Stomach (tissue), 9 donors: ENCODE results near the gene PPCDC. TPM values are rescaled to one million over a fixed set of nuclear protein-coding genes. Genes with fewer than 3 reads are reported as not detected.

Source experiments
- DNase-seq, 2 donors: peaks; one replicate each; pipeline versions ENCODE4 v3.0.0 to v3.0.0-alpha.2; 2013 to 2019
- H3K27ac ChIP-seq, 5 donors: fragments of 200-600 bp in 4 of 5; sonication (generic) in 4 of 5; one replicate each; pipeline ENCODE4 v1.5.1; 2013 to 2019; ENCODE audit warnings: mild to moderate bottlenecking in 1 of 5, moderate library complexity in 1 of 5
- H3K27me3 ChIP-seq, 3 donors: fragments of 200-600 bp; sonication (generic); one replicate each; pipeline ENCODE4 v1.5.1; 2017 to 2019; ENCODE audit warnings: mixed run types in 1 of 3
- H3K36me3 ChIP-seq, 4 donors: fragments of 200-600 bp; sonication (generic); 1 replicate in 3 of 4; 2 replicates in 1 of 4; pipeline ENCODE4 v1.5.1; 2016 to 2019
- H3K4me1 ChIP-seq, 4 donors: fragments of 200-600 bp; sonication (generic); one replicate each; pipeline ENCODE4 v1.5.1; 2016 to 2019
- H3K4me3 ChIP-seq, 4 donors: fragments of 200-600 bp; sonication (generic) in 3 of 4; one replicate each; pipeline ENCODE4 v1.5.1; 2016 to 2019; ENCODE audit warnings: mild to moderate bottlenecking in 1 of 4
- H3K9me3 ChIP-seq, 4 donors: fragments of 200-600 bp; sonication (generic); one replicate each; pipeline ENCODE4 v1.5.1; 2016 to 2019
- EP300 ChIP-seq: sonication (generic); formaldehyde crosslinking; IDR thresholded peaks from one replicate; pipeline ENCODE4 v1.6.1; 2017; ENCODE audit warnings: antibody characterized with exemption
- POLR2A ChIP-seq, 4 donors: fragments of 450-650 bp; IDR thresholded peaks; one replicate each; pipeline ENCODE4 v1.6.1; 2016; ENCODE audit warnings: antibody characterized with exemption in 4 of 4, control low read depth in 2 of 4, mild to moderate bottlenecking in 1 of 4, moderate library complexity in 1 of 4
- POLR2AphosphoS5 ChIP-seq, 3 donors: sonication (generic); formaldehyde crosslinking; IDR thresholded peaks; one replicate each; pipeline ENCODE4 v1.6.1; 2016; ENCODE audit warnings: antibody characterized with exemption in 3 of 3
- WGBS, 5 donors: extraction: QIAGEN DNeasy Blood & Tissue Kit in 3 of 5; methylation state at CpG; one replicate each; pipeline versions ENCODE4 v1.1.5 to v1.1.7; 2013 to 2018; 5-methylcytosine and 5-hydroxymethylcytosine counted together
- intact Hi-C: fragments of 100-400 bp; cut with DNase I; formaldehyde crosslinking; loops from one replicate; pipeline ENCODE4 v1.15.1; 2023; ENCODE audit warnings: low total_unique reads
- polyA plus RNA-seq, 3 donors: library from polyadenylated mRNA; stranded (reverse); fragments of 200-250 nt; gene quantifications; one replicate each; pipeline ENCODE4 v1.2.3, GENCODE V29; 2013
- total RNA-seq, 5 donors: library from RNA; depleted of rRNA; stranded (reverse); fragments of >200 nt; gene quantifications; one replicate each; pipeline versions ENCODE4 v1.1.0 to v1.2.3, GENCODE V29; 2014 to 2016
- TF ChIP-seq, protein P1 (sequence below), 7 experiments: fragments of 450-650 bp in 4 of 7; fragments of 200-600 bp in 3 of 7; sonication (generic) in 3 of 7; IDR thresholded peaks; one replicate each; pipeline ENCODE4 v1.5.1; 2016 to 2019; ENCODE audit warnings: antibody characterized with exemption in 7 of 7, control low read depth in 2 of 7, mild to moderate bottlenecking in 1 of 7
- donor health status: healthy with polysubstance abuse.
- donor health status: Bipolar disorder and iron deficiency.
- donor health status: healthy.

The PPCDC gene
- total and polyA plus RNA-seq, 8 donors, result 3.2 to 74.1 (median 22.8) TPM

DNA sequence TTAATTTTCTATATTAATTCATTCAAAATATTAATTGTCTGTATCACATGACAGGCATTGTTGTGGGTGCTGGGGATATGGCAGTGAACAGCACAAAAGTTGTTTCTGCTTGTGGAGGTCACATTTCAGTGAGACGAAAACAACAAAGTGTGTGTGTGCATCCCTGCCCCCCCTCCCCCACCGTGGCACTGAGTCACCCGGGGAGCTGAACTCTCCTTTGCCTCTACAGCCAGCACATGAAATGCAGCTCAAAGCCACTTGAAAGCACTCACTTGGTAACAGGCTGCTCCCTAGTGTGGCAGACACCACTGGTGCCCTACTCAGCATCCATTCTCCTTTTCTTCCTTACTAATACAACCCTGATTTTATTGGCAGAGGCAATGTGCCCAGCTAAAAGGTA lies 44.9 kb upstream of the PPCDC start:
- no peaks in the 10 kb centered on the region for H3K9me3 ChIP-seq
- H3K27me3 ChIP-seq, result peaks cover 0 to 22% (median 0%) of the 10 kb centered on the region in 3 donors
- H3K4me1 ChIP-seq, result no peaks in the 10 kb centered on the region
- H3K27ac ChIP-seq, result no peak overlapping the region
- TF ChIP-seq POLR2A (IDR thresholded peaks at IDR 0.05), result no peak
- TF ChIP-seq, protein P1, sequence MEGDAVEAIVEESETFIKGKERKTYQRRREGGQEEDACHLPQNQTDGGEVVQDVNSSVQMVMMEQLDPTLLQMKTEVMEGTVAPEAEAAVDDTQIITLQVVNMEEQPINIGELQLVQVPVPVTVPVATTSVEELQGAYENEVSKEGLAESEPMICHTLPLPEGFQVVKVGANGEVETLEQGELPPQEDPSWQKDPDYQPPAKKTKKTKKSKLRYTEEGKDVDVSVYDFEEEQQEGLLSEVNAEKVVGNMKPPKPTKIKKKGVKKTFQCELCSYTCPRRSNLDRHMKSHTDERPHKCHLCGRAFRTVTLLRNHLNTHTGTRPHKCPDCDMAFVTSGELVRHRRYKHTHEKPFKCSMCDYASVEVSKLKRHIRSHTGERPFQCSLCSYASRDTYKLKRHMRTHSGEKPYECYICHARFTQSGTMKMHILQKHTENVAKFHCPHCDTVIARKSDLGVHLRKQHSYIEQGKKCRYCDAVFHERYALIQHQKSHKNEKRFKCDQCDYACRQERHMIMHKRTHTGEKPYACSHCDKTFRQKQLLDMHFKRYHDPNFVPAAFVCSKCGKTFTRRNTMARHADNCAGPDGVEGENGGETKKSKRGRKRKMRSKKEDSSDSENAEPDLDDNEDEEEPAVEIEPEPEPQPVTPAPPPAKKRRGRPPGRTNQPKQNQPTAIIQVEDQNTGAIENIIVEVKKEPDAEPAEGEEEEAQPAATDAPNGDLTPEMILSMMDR (IDR thresholded peaks at IDR 0.05), result no peak
- no peak for TF ChIP-seq POLR2AphosphoS5 (IDR thresholded peaks at IDR 0.05)
- no peak for TF ChIP-seq EP300
- H3K36me3 ChIP-seq, result no peaks in the 10 kb centered on the region
- no peak for DNase-seq
- H3K4me3 ChIP-seq, result no peak overlapping the region
- 23 to 31% (median 24%) methylated on average over 3 of the region's 3 CpGs for WGBS, 5 donors
- intact Hi-C loops, result no loop called here

DNA sequence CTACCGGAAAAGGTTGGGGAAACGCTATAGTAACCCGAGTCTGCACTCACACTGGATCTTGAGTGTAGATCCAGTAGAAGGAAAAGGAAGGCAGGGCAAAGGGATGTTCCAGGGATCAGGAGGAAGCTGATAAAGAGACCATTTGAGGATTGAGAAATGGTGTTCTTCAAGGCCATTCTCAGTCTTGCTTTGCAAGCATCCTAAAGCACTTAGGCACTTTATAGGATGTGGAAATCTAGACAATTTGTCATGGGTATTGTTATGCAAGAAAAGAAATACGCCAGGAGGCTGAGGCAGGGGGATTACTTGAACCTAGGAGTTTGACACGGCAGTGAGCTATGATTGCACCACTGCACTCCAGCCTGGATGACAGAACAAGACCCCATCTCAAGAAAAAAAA lies 41.2 kb upstream of the PPCDC start:
- no peaks in the 10 kb centered on the region for H3K9me3 ChIP-seq
- no peak overlapping the region for H3K4me3 ChIP-seq
- H3K4me1 ChIP-seq, result no peaks in the 10 kb centered on the region
- 69 to 83% (median 81%) methylated on average over 5 of the region's 5 CpGs for WGBS, 5 donors
- H3K27ac ChIP-seq, result no peak overlapping the region
- intact Hi-C loops, result no loop called here
- H3K36me3 ChIP-seq, result no peaks in the 10 kb centered on the region
- no peak for DNase-seq
- H3K27me3 ChIP-seq, result peaks cover 0 to 33% (median 0%) of the 10 kb centered on the region in 3 donors
- TF ChIP-seq EP300 (no peak), POLR2A (IDR thresholded peaks at IDR 0.05) (no peak), POLR2AphosphoS5 (IDR thresholded peaks at IDR 0.05) (no peak)
- TF ChIP-seq, protein P1 (IDR thresholded peaks at IDR 0.05), result no peak

DNA sequence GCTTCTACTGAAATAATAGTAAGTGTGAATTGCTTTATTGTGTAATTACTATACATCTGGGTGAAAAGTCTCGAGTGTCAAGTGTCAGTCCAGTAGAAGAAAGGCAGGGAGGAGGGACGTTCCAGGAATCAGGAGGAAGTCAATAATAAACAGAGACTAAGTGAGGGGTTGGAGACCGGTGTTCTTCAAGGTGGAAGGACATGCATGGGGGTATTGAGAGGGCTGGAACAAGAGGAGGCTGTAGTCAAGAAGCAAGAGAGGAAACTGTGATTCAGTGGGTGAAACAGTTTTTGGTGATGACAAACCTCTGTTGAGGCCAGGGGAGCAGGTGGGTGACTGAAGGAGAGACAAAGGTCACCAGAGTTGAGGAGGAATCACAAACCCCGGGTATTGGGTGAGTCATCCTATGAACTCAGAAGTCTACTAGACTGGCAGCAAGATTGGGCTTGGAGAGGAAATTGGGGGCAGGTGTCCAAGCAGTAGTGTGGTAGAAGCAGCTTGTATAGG lies 39.6 kb upstream of the PPCDC start:
- DNase-seq, result no peak
- Histone ChIP-seq H3K4me3 (no peak overlapping the region), H3K27me3 (peaks cover 0 to 33% (median 0%) of the 10 kb centered on the region in 3 donors), H3K36me3 (no peaks in the 10 kb centered on the region), H3K4me1 (no peaks in the 10 kb centered on the region), H3K9me3 (no peaks in the 10 kb centered on the region), H3K27ac (no peak overlapping the region)
- 14 to 23% (median 20%) methylated on average over 4 of the region's 4 CpGs for WGBS, 5 donors
- TF ChIP-seq POLR2A (IDR thresholded peaks at IDR 0.05), result no peak
- TF ChIP-seq, protein P1 (IDR thresholded peaks at IDR 0.05), result no peak
- intact Hi-C loops, result no loop called here

DNA sequence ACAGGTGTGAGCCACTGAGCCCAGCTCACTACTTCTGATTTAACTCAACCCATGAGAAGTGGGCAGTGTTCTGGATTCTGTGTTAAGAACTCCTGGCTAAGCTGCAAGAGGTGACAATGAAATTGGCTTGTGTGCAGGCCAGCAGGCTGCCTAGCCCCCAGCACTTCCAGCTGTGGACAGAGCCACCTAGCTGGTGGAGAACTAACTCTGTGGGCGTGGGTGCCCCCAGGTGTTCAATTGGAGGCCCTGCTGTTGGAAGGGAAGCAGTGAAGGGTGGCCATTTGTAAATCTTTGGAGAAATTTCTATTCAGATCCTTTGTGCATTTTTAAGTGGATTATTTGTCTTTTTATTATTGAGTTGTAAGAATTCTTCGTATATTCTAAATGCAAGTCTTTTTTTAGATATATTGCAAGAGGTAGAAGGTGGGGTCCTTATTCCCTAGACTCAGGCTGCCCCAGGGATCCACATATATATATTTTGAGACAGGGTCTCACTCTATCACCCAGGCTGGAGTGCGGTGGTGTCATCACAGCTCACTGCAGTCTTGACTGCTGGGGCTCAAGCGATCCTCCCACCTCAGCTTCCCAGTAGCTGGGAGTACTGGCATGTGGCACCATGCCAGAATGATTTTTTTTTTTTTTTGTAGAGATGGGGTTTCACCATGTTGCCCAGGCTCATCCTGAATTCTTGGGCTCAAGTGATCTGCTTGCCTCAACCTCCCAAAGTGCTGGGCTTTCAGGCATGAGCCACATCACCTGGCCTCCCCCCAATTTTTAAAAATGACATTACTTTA lies 35.2 kb upstream of the PPCDC start:
- WGBS, 5 donors, result 33 to 40% (median 34%) methylated on average over 4 of the region's 4 CpGs
- no peaks in the 10 kb centered on the region for H3K4me1 ChIP-seq

More for the DNA sequence above, 35.2 kb upstream of the PPCDC start:
- Histone ChIP-seq H3K4me3 (no peak overlapping the region), H3K27ac (no peak overlapping the region), H3K9me3 (no peaks in the 10 kb centered on the region), H3K27me3 (peaks cover 0 to 13% (median 0%) of the 10 kb centered on the region in 3 donors), H3K36me3 (no peaks in the 10 kb centered on the region)
- TF ChIP-seq EP300, result no peak
- TF ChIP-seq, protein P1 (IDR thresholded peaks at IDR 0.05), result peak in 3 of 7 experiments; percentile 13 to 50 (median 46)
- DNase-seq, result peak; percentile 49 to 83
- intact Hi-C loops, result no loop called here
